ENCODE measurements around the gene CC2D1A. TPM values are rescaled to one million over a fixed set of nuclear protein-coding genes. Genes with fewer than 3 reads are reported as not detected.
A peak's percentile ranks its signal among the peaks of the same experiment; 100 is the strongest.

The CC2D1A gene
- total RNA-seq, 4 donors from 2014 or later, result 113 to 294 (median 177) TPM

GRCh38 chr19:13866463-13867046 is 39.4 kb upstream of the CC2D1A start:
- peaks cover 8% of the 10 kb centered on the region for H3K27me3 ChIP-seq
- intact Hi-C loops (cut with DNase I; ENCODE audit: low total_unique reads), result loop anchor here (10.0 kb wide), 1 partner anchor 102 kb away; the partner anchor contains the start of gene MRI1
- no peak for TF ChIP-seq CTCF (IDR thresholded peaks at IDR 0.05)
- no peak for TF ChIP-seq EP300 (IDR thresholded peaks at IDR 0.05; ENCODE audit: low read depth)
- no peak for TF ChIP-seq POLR2AphosphoS5 (IDR thresholded peaks at IDR 0.05)
- no peak for TF ChIP-seq POLR2A (IDR thresholded peaks at IDR 0.05)
- in situ Hi-C loops (cut with MboI; ENCODE audit: low pct_ligation_motif_present in 1 of 4, low pct_unique_long_range_greater_than_20kb in 1 of 4, low sequenced_read_pairs in 3 of 4), result loop anchor here (10.0 to 25.0 kb wide), 4 partner anchors 104 to 279 kb away; partner anchors contain the start of genes C19orf53 (in 1 of the 4) and MRI1 (in 1 of the 4)
- peak overlapping the region in 2 of 4 donors; percentile 42 to 57 for H3K27ac ChIP-seq
- H3K36me3 ChIP-seq, result no peaks in the 10 kb centered on the region
- 68 to 78% methylated on average over 4 to 15 of the region's 15 CpGs for WGBS, 2 donors (ENCODE audit: low coverage in 1 of 2)
- peaks cover 5 to 18% (median 14%) of the 10 kb centered on the region in 4 donors for H3K4me1 ChIP-seq
- DNase-seq, result no peak
- H3K9me3 ChIP-seq, result no peaks in the 10 kb centered on the region
- H3K4me3 ChIP-seq, result peak overlapping the region in 2 of 4 donors; percentile 64 to 79

GRCh38 chr19:13868663-13869062 is 37.3 kb upstream of the CC2D1A start:
- intact Hi-C loops (cut with DNase I; ENCODE audit: low total_unique reads), result loop anchor here (10.0 kb wide), 1 partner anchor 104 kb away; the partner anchor contains the start of gene MRI1
- Histone ChIP-seq H3K36me3 (no peaks in the 10 kb centered on the region), H3K4me3 (no peak overlapping the region), H3K27me3 (peaks cover 8% of the 10 kb centered on the region), H3K4me1 (peaks cover 5 to 23% (median 18%) of the 10 kb centered on the region in 4 donors), H3K9me3 (no peaks in the 10 kb centered on the region), H3K27ac (no peak overlapping the region)
- in situ Hi-C loops (cut with MboI; ENCODE audit: low pct_ligation_motif_present in 1 of 4, low pct_unique_long_range_greater_than_20kb in 1 of 4, low sequenced_read_pairs in 3 of 4), result loop anchor here (10.0 to 25.0 kb wide), 4 partner anchors 106 to 281 kb away; partner anchors contain the start of genes C19orf53 (in 1 of the 4) and MRI1 (in 1 of the 4)
- TF ChIP-seq CTCF (IDR thresholded peaks at IDR 0.05) (no peak), EP300 (IDR thresholded peaks at IDR 0.05; ENCODE audit: low read depth) (no peak), POLR2A (IDR thresholded peaks at IDR 0.05) (no peak), POLR2AphosphoS5 (IDR thresholded peaks at IDR 0.05) (no peak)
- 64 to 81% methylated on average over 3 to 4 of the region's 4 CpGs for WGBS, 2 donors (ENCODE audit: low coverage in 1 of 2)
- DNase-seq, result no peak

- intact Hi-C loops (cut with DNase I; ENCODE audit: low total_unique reads) (loop anchor here (10.0 kb wide), 1 partner anchor 104 kb away; the partner anchor contains the start of gene MRI1), in situ Hi-C loops (cut with MboI; ENCODE audit: low pct_ligation_motif_present in 1 of 4, low pct_unique_long_range_greater_than_20kb in 1 of 4, low sequenced_read_pairs in 3 of 4) (loop anchor here (10.0 to 25.0 kb wide), 4 partner anchors 107 to 282 kb away; partner anchors contain the start of genes C19orf53 (in 1 of the 4) and MRI1 (in 1 of the 4))
- Histone ChIP-seq H3K27ac (no peak overlapping the region), H3K27me3 (peaks cover 8% of the 10 kb centered on the region), H3K9me3 (no peaks in the 10 kb centered on the region), H3K4me3 (no peak overlapping the region), H3K36me3 (no peaks in the 10 kb centered on the region), H3K4me1 (peaks cover 5 to 23% (median 18%) of the 10 kb centered on the region in 4 donors)
- WGBS, 2 donors (ENCODE audit: low coverage in 1 of 2), result 77% methylated on average over 13 of the region's 13 CpGs; no CpG with 5 or more reads in 1 of the 2 donors
- TF ChIP-seq EP300 (IDR thresholded peaks at IDR 0.05; ENCODE audit: low read depth), result no peak
- no peak for TF ChIP-seq POLR2AphosphoS5 (IDR thresholded peaks at IDR 0.05)
- no peak for TF ChIP-seq CTCF (IDR thresholded peaks at IDR 0.05)
- TF ChIP-seq POLR2A (IDR thresholded peaks at IDR 0.05), result no peak
- DNase-seq, result no peak
Observed at GRCh38 chr19:13869281-13869680, 36.7 kb upstream of the CC2D1A start.

GRCh38 chr19:13870873-13871272 is 35.1 kb upstream of the CC2D1A start:
- intact Hi-C loops (cut with DNase I; ENCODE audit: low total_unique reads) (no loop called here), in situ Hi-C loops (cut with MboI; ENCODE audit: low pct_ligation_motif_present in 1 of 4, low pct_unique_long_range_greater_than_20kb in 1 of 4, low sequenced_read_pairs in 3 of 4) (loop anchor here (10.0 to 25.0 kb wide), 5 partner anchors 109 to 284 kb away; partner anchors contain the start of genes MISP3 (in 2 of the 4), C19orf53 (in 1 of the 4), MRI1 (in 1 of the 4) and PALM3 (in 1 of the 4))
- H3K4me1 ChIP-seq, result peaks cover 5 to 18% (median 12%) of the 10 kb centered on the region in 4 donors
- no peak for DNase-seq
- TF ChIP-seq POLR2A (IDR thresholded peaks at IDR 0.05) (no peak), POLR2AphosphoS5 (IDR thresholded peaks at IDR 0.05) (no peak), EP300 (IDR thresholded peaks at IDR 0.05; ENCODE audit: low read depth) (no peak), CTCF (IDR thresholded peaks at IDR 0.05) (no peak)
- 90% methylated on average over 4 of the region's 4 CpGs; no CpG with 5 or more reads in 1 of the 2 donors for WGBS, 2 donors (ENCODE audit: low coverage in 1 of 2)
- H3K27me3 ChIP-seq, result no peaks in the 10 kb centered on the region
- no peaks in the 10 kb centered on the region for H3K36me3 ChIP-seq
- H3K4me3 ChIP-seq, result no peak overlapping the region
- no peaks in the 10 kb centered on the region for H3K9me3 ChIP-seq
- H3K27ac ChIP-seq, result no peak overlapping the region
